A673 (cell line): ENCODE measurements around the gene TEX2. TPM values are rescaled to one million over a fixed set of nuclear protein-coding genes. Genes with fewer than 3 reads are reported as not detected.

Source experiments
- BruUV-seq: library from RNA; stranded (reverse); fragments of 400-500 nt; replicated peaks from 2 replicates; lab custom pipeline; 2021; lab: Mats Ljungman, UMichigan
- CTCF ChIA-PET: fragments of 300-600 bp; sonication (Branson Sonifier 250); formaldehyde crosslinking; loops from one replicate; lab custom pipeline; 2022; ENCODE audit warnings: antibody characterized with exemption; lab: Charles Lee
- POLR2A ChIA-PET: fragments of 300-600 bp; sonication (Branson Sonifier 250); formaldehyde crosslinking; loops from one replicate; lab custom pipeline; 2022; ENCODE audit warnings: antibody characterized with exemption; ENCODE audit not compliant: low non-redundant PET; lab: Charles Lee
- DNase-seq: peaks from one replicate; pipeline ENCODE4 v3.0.0-alpha.2; 2015; ENCODE audit warnings: low spot score
- H3K27ac ChIP-seq: fragments of 200-600 bp; sonication (generic); 2 replicates; pipeline ENCODE4 v1.5.1; 2016; ENCODE audit warnings: mixed run types, low read depth, mild to moderate bottlenecking, mixed read lengths, antibody characterized with exemption, low read length; ENCODE audit not compliant: poor library complexity, severe bottlenecking
- H3K27me3 ChIP-seq: fragments of 200-600 bp; sonication (generic); replicated peaks from 2 replicates; pipeline ENCODE4 v1.6.1; 2017; ENCODE audit warnings: mixed run types, low read depth, mild to moderate bottlenecking, mixed read lengths, antibody characterized with exemption, low read length; ENCODE audit not compliant: insufficient read depth, poor library complexity
- H3K36me3 ChIP-seq: fragments of 200-600 bp; sonication (generic); 2 replicates; pipeline ENCODE4 v1.6.1; 2016; ENCODE audit warnings: mixed run types, mild to moderate bottlenecking, mixed read lengths, antibody characterized with exemption, low read length; ENCODE audit not compliant: insufficient read depth, poor library complexity, severe bottlenecking
- H3K4me1 ChIP-seq: fragments of 200-600 bp; sonication (generic); 2 replicates; pipeline ENCODE4 v1.6.1; 2017; ENCODE audit warnings: mixed run types, mild to moderate bottlenecking, mixed read lengths, antibody characterized with exemption, low read length; ENCODE audit not compliant: insufficient read depth, poor library complexity, severe bottlenecking
- H3K4me3 ChIP-seq: fragments of 200-600 bp; sonication (generic); 2 replicates; pipeline ENCODE4 v1.5.1; 2016; ENCODE audit warnings: low read depth, mixed run types, mild to moderate bottlenecking, mixed read lengths, low read length; ENCODE audit not compliant: poor library complexity, severe bottlenecking
- H3K9me3 ChIP-seq: fragments of 200-600 bp; sonication (generic); 2 replicates; pipeline ENCODE4 v1.6.1; 2016; ENCODE audit warnings: mixed run types, low read depth, mild to moderate bottlenecking, mixed read lengths, antibody characterized with exemption, low read length; ENCODE audit not compliant: poor library complexity, severe bottlenecking
- CTCF ChIP-seq: fragments of 300-800, 200-600 bp; sonication (generic); conservative IDR thresholded peaks from 2 replicates; pipeline ENCODE4 v1.5.1; 2017; ENCODE audit warnings: low read depth, mild to moderate bottlenecking, antibody characterized with exemption, low read length, moderate library complexity, mixed read lengths
- EZH2 ChIP-seq: fragments of 200-600 bp; sonication (generic); IDR thresholded peaks from 2 replicates; pipeline ENCODE4 v1.6.1; 2017; ENCODE audit warnings: borderline replicate concordance, low read depth, mild to moderate bottlenecking, mixed read lengths, antibody characterized with exemption, low read length; ENCODE audit not compliant: poor library complexity, severe bottlenecking
- intact Hi-C: fragments of 100-400 bp; cut with micrococcal nuclease; formaldehyde crosslinking; loops from one replicate; pipeline ENCODE4 v1.10.0; 2022; ENCODE audit not compliant: unreplicated experiment
- total RNA-seq: library from RNA; stranded (reverse); gene quantifications from 2 replicates; pipeline ENCODE4 v1.2.3, GENCODE V29; 2021

The TEX2 gene
- total RNA-seq, 1 experiment from 2014 or later = 16.1 TPM

- H3K4me1 ChIP-seq = no peaks in the 10 kb centered on the region
- no peak overlapping the region for H3K27ac ChIP-seq
- DNase-seq = no peak
- POLR2A ChIA-PET = no interaction called here
- intact Hi-C loops = no loop called here
- TF ChIP-seq EZH2 (no peak), CTCF (no peak)
- no peaks in the 10 kb centered on the region for H3K27me3 ChIP-seq
- no peak overlapping the region for H3K4me3 ChIP-seq
- CTCF ChIA-PET = no interaction called here
- no peaks in the 10 kb centered on the region for H3K9me3 ChIP-seq
- H3K36me3 ChIP-seq = no peaks in the 10 kb centered on the region
- no TSS peak for BruUV-seq
Measured at GRCh38 chr17:64139542-64139941, 123.5 kb downstream of the TEX2 start.

DNA sequence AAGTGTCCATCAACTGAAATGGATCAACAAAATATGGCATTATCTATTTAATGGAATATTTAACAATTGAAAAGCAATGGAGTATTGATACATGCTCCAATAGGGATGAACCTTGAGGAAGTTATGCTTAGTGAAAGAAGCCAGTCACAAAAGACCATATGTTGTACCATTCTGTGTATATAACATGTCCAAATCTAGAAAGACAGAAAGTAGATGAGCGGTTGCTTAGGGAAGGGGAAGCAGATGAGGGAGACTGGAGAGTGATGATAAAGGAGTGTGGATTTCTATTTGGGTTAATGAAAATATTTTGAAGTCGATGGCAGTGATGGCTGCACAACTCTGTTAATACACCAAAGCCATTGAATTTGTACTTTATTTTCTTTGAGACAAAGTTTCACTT, 124.6 kb downstream of the TEX2 start:
- intact Hi-C loops = no loop called here
- no peaks in the 10 kb centered on the region for H3K27me3 ChIP-seq
- no peak for TF ChIP-seq CTCF
- TF ChIP-seq EZH2 = no peak
- CTCF ChIA-PET = no interaction called here
- DNase-seq = no peak
- H3K27ac ChIP-seq = no peak overlapping the region
- no TSS peak for BruUV-seq
- POLR2A ChIA-PET = no interaction called here
- no peaks in the 10 kb centered on the region for H3K4me1 ChIP-seq
- H3K36me3 ChIP-seq = no peaks in the 10 kb centered on the region
- H3K9me3 ChIP-seq = no peaks in the 10 kb centered on the region
- H3K4me3 ChIP-seq = no peak overlapping the region

DNA sequence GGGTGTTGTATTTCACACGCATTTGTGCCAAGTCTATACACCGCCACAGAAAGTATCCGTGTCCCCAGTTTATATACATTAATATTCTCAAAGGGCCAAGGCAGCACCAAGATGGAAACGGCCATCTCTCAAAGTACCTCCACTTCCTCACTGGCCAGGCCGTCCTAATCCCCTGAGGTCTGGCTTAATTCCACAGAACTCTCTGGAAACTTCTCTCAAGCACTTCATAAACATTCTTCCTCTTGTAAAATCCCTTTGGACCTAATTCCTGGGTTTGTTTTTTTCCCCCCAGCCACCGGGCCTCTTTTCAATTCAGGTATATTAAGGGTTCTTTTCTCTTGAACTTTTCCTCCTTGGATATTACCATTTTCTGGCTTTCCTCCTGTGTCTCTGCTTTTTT, 128.1 kb downstream of the TEX2 start:
- ChIA-PET POLR2A (no interaction called here), CTCF (no interaction called here)
- Histone ChIP-seq H3K27me3 (no peaks in the 10 kb centered on the region), H3K9me3 (no peaks in the 10 kb centered on the region), H3K4me1 (peaks cover 5% of the 10 kb centered on the region), H3K27ac (no peak overlapping the region), H3K4me3 (no peak overlapping the region), H3K36me3 (no peaks in the 10 kb centered on the region)
- TF ChIP-seq EZH2 = no peak
- TF ChIP-seq CTCF = no peak
- intact Hi-C loops = loop anchor here (5.0 kb wide), 1 partner anchor 218 kb away; the partner anchor contains the start of gene GH1
- DNase-seq = no peak
- no TSS peak for BruUV-seq
